Eye (tissue), 1 donor: Measurements from ENCODE around the gene PTPRN2.
A peak's percentile ranks its signal among the peaks of the same experiment; 100 is the strongest.
"Not testable (repeated sequence)": the region's sequence is repeated elsewhere in the genome, so short reads cannot be mapped to it uniquely, and the experiment has no call there.

ENCODE experiments used
- DNase-seq: peaks from one replicate; pipeline ENCODE4 v3.0.0-alpha.2; 2015

Gene PTPRN2

GRCh38 chr7:157709531-157710251 is 877.9 kb downstream of the PTPRN2 start:
- DNase-seq = no peak

GRCh38 chr7:157708919-157709295 is 878.7 kb downstream of the PTPRN2 start:
- DNase-seq = no peak

- DNase-seq = no peak
Measured at GRCh38 chr7:157707983-157708918, 879.4 kb downstream of the PTPRN2 start.

- no peak for DNase-seq
Measured at GRCh38 chr7:157704365-157704764, 883.3 kb downstream of the PTPRN2 start.

GRCh38 chr7:157703534-157704195 is 884.0 kb downstream of the PTPRN2 start:
- no peak for DNase-seq

GRCh38 chr7:157703131-157703530 is 884.5 kb downstream of the PTPRN2 start:
- no peak for DNase-seq

GRCh38 chr7:157702311-157703023 is 885.2 kb downstream of the PTPRN2 start:
- no peak for DNase-seq

GRCh38 chr7:157701395-157702180 is 886.0 kb downstream of the PTPRN2 start:
- DNase-seq = not testable (repeated sequence)

GRCh38 chr7:157700231-157701005 is 887.2 kb downstream of the PTPRN2 start:
- DNase-seq = no peak

GRCh38 chr7:157699357-157700013 is 888.1 kb downstream of the PTPRN2 start:
- no peak for DNase-seq

- not testable (repeated sequence) for DNase-seq
Measured at GRCh38 chr7:157697287-157697686, 890.3 kb downstream of the PTPRN2 start.

GRCh38 chr7:157695609-157696008 is 892.0 kb downstream of the PTPRN2 start:
- not testable (repeated sequence) for DNase-seq

- DNase-seq = no peak
Measured at GRCh38 chr7:157694376-157694665, 893.3 kb downstream of the PTPRN2 start.

GRCh38 chr7:157693521-157694375 is 893.9 kb downstream of the PTPRN2 start:
- peak; percentile 65 for DNase-seq

GRCh38 chr7:157693071-157693520 is 894.5 kb downstream of the PTPRN2 start:
- peak; percentile 84 for DNase-seq

- peak; percentile 83 for DNase-seq
Measured at GRCh38 chr7:157692460-157693011, 895.1 kb downstream of the PTPRN2 start.

- DNase-seq = peak; percentile 88
Measured at GRCh38 chr7:157691586-157692459, 895.8 kb downstream of the PTPRN2 start.
